ENCODE data around the gene SMOC2.

Gene SMOC2, protein sequence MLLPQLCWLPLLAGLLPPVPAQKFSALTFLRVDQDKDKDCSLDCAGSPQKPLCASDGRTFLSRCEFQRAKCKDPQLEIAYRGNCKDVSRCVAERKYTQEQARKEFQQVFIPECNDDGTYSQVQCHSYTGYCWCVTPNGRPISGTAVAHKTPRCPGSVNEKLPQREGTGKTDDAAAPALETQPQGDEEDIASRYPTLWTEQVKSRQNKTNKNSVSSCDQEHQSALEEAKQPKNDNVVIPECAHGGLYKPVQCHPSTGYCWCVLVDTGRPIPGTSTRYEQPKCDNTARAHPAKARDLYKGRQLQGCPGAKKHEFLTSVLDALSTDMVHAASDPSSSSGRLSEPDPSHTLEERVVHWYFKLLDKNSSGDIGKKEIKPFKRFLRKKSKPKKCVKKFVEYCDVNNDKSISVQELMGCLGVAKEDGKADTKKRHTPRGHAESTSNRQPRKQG

DNA sequence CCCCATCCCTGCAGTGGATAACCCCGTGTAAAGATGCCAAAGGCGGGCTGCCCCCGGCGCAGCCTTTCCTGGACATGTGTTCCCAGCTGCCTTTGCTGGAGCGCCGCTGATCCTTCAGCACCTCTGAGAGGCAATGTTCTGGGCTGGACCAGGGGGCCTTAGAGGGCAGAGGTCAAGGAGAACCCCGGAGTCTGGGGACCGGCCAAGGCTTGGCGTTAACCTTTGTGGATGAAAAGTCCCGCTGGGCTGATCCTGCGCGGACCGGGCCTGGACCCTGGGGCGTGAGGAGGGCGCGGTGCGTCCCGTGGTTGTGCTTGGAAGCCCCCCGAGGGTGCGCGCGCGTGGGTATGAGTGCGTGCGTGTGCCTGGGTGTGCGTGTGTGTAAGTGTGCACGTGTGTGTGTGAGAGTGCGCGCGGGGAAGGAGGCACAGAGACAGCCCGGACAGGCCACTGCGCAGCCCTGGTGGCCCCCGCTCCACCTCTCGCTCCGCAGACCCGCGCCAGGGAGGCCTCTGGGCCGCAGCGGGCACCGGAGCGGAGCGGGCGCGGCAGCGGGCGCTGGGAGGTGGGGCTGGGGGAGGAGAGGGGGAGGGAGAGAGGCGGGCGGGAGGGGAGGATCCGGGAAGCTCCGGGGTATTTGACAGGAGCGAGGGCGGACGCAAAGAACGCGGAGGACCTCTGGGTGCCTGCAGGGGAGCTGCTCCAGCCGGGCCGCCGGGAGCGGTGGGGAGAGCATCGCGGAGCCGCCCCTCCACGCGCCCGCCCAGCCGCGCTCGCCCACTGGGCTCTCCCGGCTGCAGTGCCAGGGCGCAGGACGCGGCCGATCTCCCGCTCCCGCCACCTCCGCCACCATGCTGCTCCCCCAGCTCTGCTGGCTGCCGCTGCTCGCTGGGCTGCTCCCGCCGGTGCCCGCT is at the start of gene SMOC2:
Gene SMOC2, plus strand, starts transcription at position 665 of the 914 bp plus-strand sequence. Its CDS starts 187 bp downstream, at position 852.
- no peak for FAIRE-seq
- DNase-seq (ENCODE audit: insufficient read length, low spot score), result no peak

DNA sequence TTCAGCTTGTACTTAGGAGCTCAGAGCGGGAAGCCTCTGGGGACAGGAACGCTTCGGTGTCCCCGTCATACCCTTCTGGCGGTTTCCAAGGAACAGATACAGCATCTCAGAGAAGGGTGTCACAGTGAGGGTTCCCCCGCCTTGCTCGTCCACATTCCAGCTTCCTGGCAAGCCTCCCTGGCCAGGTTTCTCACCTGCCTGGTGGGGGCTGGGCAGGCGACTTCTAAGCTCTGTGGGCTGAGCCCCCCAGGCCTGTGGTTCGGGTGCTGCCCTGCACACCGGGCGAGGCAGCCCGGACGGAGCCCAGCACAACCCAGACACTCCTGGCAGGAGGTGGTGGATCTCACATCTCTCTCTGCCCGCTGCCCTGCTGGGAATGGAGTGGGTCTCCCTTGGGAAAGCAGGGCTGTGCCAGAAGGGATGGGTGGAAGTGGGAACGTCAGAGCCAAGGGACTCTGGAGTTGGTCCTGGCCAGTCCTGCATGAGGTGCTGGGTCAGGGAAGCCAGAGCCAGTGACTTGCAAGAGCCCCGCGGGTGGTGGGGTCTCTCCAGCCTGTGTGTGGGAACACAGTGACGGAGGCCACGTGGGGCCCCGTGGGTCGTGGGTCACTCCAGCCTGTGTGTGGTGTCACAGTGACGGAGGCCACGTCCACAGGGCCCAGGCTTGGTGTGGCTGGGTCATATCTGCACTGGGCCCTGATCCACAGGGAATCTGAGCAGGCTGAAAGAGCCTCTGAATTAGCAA is 47.7 kb upstream of the SMOC2 start:
- no peak for FAIRE-seq

DNA sequence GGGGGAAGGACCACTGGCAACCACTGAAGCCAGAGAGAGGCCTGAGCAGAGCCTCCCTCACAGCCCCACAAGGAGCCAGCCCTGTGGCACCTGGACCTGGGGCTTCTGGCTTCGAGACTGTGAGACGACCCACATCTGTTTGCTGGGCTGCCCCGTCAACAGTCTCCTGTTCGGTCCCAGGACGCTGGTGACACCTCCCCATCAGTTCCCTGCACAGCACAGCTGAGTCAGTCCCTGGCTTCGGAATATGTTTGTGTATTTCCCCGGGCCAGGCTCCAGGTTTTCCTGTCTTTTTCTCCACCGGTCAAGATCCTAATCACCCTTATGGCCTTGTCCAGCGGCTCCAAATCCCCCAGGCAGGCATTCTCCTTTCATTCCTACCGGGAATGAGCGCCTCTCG is 46.4 kb upstream of the SMOC2 start:
- DNase-seq (ENCODE audit: insufficient read length, low spot score) (no peak), FAIRE-seq (no peak)

More for the DNA sequence above, 47.7 kb upstream of the SMOC2 start:
- DNase-seq (ENCODE audit: insufficient read length, low spot score), result no peak

DNA sequence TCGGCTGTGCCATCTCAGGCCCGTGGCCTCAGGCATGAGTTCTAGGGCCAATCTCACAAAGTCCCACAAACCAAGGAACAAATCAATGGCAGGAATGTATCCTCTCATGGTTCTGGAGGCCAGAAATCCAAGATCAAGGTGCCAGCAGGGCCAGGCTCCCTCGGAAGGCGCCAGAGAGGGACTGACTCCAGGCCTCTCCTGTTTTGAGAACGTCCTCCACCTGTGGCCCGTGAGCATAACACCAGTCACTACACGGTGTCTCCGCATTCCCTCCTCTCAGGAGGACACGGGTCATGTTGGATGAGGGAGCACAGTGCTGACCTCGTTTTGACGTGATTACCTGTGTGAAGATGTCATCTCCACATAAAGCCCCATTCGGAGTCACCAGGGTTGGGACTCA is 45.0 kb upstream of the SMOC2 start:
- no peak for FAIRE-seq
- no peak for DNase-seq (ENCODE audit: insufficient read length, low spot score)

DNA sequence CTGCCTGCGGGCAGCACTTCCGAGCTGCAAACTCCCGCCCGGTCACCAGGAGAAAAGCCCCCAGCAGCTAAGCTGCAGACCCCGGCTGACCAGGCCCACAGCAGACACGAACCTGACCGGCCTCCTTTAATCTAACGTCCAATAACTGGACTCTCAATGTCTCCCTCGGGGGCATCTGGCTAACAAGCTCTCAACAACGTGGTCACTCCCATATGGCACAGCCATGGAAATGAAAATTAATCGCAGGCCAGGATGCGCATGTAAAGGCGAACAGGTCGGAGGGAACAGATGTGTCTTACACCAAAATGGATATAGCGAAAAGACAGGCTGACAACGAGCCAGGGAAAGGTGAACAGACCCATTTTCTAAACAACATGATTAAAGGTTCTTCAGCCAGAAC is 44.4 kb upstream of the SMOC2 start:
- DNase-seq (ENCODE audit: insufficient read length, low spot score) (no peak), FAIRE-seq (no peak)

DNA sequence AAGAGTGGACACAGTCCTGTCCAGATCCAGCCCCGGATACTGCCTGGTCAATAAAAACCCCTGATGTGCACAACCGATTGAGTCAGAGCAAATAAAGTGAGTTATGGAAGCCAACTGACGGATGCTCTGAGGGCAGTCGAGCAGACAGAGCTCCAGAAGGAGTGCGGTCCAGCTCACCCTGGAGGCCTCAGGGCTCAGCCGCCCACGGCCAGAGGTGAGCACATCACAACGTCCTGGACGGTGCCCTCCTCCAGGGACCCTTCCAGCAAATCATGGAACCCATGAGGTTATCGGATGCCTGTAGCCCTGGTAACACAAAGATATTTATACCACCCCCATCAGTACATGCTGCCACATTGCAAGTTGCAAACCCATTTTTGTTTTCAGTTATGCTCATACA is 44.0 kb upstream of the SMOC2 start:
- no peak for DNase-seq (ENCODE audit: insufficient read length, low spot score)
- no peak for FAIRE-seq

DNA sequence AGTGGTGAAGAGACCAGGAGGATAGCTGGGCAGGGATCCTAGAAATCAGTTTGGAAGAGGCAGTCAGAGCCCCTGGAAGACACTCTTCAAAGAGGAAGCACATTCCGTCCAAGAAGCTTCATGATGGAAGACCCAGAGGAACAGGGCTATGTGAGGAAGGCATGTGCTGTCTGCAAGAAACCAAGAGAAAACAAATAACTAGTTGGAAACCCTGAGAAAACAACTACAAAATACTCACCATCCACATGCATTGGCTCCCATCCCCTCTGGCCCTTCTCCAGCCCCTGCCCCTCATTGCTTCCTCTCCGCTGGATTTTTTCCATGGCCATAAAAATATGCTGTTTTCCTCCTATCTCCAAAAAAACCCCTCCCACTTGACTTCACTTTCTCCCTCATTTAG is 40.9 kb upstream of the SMOC2 start:
- FAIRE-seq (no peak), DNase-seq (ENCODE audit: insufficient read length, low spot score) (no peak)

DNA sequence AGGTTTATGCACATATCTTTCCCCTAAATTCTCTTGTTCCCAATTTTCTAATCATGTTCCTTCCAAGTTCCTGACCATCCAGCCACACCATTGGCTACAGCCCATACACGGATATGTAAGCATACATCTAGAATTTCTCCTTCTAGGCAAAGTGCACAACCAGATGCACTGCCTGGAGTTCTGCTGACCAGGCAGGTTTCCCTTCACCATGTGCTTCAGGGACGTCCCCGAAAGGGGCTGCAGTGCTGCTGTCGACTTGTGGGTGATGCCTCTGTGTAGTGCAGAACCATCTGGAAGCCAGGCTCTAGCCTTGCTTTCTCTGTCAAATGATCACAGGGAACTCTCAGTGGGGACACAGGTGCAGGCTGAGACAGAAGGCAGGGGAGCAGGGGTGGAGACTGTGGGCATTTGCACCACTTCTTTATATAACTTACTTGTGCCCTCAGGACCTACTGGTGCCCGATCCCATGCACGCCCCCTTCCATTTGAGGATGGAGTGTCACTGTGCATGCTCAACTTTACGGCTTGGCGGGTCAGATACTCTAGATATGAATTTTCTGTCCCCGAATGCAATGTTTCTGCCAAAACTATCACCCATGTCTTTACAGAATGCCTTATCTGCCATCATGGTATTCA is 37.5 kb upstream of the SMOC2 start:
- no peak for DNase-seq (ENCODE audit: insufficient read length, low spot score)
- no peak for FAIRE-seq

DNA sequence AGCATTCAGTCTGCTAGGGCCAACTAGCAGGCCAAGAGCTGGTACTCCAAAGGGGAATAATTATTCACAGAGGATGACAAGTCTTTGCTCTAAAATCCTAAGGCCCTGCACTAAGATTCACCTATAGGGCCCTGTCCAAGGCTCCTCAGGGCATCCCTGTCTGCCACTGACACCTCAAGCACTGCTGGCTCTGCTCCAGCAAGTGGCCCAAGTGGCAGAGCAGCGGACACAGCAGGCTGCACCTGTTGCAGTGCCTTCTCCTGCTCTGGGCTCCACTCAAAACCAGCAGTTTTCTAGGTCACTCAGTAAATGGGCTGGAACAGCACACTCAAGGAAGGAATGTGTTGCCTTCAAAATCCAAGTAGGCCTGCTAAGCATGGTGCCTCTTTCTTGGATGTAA is 36.4 kb upstream of the SMOC2 start:
- FAIRE-seq (no peak), DNase-seq (ENCODE audit: insufficient read length, low spot score) (no peak)

DNA sequence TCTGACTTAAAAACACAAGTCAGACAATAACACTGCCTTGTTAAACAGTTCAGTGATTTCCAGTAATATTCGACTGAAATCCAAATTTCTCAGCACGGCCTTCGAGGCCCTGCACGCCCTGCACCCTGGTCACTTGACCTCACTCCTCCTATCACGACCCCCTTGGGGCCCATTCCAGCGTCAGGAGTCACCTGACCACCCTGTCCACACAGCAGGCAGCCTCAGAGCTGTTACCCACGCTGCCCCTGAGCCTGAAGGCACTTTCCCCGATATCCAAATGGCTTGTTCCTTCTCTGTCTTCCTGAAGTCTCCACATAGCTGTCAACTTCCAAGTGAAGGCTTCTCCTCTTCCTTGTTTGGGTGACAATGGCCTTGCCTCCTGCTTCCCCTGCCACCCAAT is 33.1 kb upstream of the SMOC2 start:
- FAIRE-seq (no peak), DNase-seq (ENCODE audit: insufficient read length, low spot score) (no peak)

DNA sequence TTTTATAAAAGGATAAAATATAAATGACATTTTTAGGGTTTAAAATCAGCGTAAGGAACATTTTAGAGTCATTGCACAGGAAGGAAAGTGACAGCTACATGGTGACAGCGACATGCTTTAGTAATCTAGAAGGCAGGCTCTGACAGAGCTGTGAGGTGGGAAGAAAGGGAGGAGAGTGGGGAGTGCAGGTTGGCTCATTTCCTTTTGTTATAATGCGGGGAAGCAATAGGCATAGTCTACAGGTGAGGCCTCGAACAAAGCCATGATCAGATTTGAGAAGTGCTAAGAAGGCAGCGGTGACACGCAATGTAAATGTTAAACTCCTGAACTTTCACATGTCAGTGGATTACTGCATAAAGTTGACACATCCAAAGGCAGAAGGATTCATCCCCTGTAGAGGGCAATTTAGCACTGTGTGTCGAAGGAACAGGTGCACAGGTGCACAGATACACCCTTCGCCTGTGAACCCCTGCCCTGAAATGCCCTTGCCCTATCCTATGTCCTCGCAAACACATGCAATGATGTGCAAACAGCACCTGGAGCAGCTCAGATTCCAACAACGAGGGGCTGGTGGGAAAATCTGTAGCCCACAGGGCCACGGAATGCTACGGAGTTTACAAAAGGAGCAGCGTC is 32.4 kb upstream of the SMOC2 start:
- FAIRE-seq, result no peak
- DNase-seq (ENCODE audit: insufficient read length, low spot score), result no peak

DNA sequence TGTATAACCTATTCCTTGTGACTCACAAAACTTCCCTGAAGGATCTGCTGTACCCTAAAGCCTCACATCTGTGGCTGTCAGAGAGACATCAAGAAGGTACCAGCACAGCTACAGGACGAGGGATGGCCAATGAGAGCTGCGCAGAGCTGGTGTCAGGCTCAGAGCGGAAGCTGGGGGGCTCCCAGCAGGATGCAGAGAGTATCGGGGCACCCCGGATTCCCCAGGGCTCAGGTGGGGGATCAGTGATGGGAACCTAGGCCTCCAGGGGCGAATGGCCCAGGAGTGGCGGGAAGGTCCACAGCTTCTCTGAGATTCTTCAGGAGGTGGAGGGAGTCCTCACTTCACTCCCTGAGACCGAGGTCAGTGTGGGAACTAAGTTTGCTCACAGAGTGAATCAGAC is 30.9 kb upstream of the SMOC2 start:
- DNase-seq (ENCODE audit: insufficient read length, low spot score), result no peak
- FAIRE-seq, result no peak

DNA sequence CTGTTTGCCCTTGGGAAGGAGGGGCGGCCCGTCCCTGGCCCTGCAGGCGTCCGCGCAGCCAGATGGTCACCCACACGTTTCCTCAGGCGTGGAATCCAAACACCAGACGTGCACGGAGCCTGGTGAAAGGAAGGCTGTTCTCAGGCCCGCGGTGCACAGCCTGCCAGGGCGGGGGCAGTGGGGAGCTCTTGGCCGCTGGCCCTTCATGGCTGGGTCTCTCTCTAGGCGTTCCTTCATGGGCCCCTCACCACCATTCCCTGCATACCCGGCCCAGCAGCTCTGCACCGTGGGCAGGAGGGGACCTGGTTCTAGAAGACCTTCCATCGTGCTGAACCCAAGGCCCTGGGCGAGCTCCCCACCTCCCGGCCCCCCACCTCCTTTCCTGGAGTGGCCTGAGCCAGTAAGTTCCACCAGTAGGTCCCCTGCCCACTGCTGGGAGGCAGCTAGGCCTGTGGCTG is 30.4 kb upstream of the SMOC2 start:
- FAIRE-seq, result no peak
- DNase-seq (ENCODE audit: insufficient read length, low spot score), result no peak

DNA sequence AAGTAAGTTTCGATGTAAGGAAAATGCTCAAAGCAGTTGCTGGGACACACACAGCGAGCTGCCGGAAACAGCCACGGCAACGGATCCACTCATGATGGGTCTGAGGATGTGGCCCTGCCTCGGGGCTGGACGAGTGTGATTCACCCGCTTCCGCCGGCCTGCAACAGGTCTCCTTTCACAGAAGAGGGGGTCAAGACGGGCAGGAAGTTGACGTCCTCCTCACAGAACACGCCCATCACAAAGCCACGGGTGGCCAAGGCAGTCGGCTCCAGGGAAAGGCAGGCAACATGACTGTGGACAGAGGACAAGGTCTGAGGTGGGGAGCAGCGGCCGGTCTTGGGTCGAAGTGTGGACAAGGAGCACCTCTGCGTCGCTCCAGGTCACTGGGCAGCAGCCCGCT is 29.9 kb upstream of the SMOC2 start:
- no peak for FAIRE-seq

DNA sequence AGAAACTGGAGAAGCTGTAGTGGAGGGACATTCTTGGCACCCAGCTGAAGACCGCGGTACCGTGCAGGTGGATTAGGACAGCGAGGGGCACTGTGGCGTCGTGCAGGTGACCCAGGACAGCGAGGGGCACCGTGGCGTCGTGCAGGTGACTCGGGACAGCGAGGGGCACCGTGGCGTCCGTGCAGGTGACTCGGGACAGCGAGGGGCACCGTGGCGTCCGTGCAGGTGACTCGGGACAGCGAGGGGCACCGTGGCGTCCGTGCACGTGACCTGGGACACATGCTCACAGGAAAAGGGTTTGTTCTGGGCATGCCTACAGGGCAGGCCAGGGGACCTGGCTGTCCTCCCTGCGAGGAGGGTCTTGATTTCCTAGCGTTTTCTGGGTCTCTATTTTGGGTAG is 29.2 kb upstream of the SMOC2 start:
- FAIRE-seq, result no peak

More for the DNA sequence above, 29.9 kb upstream of the SMOC2 start:
- DNase-seq (ENCODE audit: insufficient read length, low spot score), result no peak

DNA sequence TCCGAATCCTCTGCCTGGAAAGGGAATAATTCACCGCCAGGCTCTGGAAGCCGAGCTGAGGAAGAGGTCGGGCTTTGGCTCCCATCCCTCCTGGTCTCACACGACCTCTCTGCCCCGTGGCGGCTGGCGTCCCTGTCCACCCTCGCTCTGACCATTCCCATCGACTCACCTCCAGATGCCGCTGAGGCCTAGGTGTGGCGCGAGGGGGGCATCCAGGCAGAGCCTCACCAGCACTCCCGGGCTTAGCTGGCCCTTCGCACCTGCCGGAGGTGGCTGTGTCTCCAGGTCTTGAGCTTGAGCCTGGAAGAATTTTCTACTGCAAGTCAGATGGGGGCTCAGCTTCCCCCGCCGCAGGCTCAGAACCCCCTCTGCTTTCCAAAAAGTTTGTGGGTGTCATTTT is 28.5 kb upstream of the SMOC2 start:
- FAIRE-seq (no peak), DNase-seq (ENCODE audit: insufficient read length, low spot score) (no peak)

More for the DNA sequence above, 29.2 kb upstream of the SMOC2 start:
- no peak for DNase-seq (ENCODE audit: insufficient read length, low spot score)

DNA sequence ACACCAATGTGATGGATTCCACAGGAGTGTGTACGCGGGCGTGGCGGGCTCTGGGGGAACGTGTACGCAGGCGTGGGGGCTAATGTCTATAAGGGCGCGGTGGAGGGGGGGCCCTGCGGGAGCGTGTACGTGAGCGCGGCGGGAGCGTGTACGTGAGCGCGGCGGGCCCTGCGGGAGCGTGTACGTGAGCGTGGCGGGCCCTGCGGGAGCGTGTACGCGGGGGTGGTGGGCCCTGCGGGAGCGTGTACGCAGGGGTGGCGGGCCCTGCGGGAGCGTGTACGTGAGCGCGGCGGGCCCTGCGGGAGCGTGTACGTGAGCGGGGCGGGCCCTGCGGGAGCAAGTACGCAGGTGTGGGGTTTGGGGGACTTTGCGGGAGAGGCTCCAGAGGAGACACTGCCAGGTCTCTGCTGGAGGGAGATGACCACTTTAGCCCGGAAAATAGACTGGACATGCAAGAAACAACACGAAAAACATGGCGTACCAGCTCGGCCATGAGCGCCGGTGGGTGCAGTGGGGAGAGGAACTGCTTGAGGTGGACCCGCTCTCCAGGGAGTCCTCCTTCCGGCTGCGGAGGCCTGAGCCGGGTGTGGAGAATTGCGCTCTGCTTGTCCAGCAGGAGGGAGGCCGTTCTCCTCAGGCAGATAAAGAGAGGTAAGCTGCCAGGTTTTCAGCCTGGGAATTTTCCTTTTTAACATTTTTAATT is 27.8 kb upstream of the SMOC2 start:
- FAIRE-seq, result no peak
- no peak for DNase-seq (ENCODE audit: insufficient read length, low spot score)

DNA sequence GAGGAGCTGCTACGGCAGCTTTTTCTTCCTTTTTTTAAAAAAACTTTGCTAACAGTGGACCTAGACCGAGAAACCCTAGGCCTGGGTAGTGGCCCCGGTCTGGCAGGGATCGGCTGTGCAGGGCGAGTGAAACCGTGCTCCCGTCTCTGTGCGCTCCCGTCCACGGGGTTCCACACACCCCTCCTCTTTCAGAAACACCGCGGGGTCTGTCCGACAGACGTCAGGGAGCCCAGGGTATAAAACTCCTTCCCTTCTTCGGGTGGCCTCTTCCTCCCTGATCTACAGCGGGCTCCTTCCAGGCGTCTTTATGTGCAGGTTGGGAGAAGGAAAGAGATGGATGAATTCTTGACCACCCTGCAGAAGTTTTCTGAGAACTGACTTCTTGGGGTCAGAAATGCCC is 27.1 kb upstream of the SMOC2 start:
- DNase-seq (ENCODE audit: insufficient read length, low spot score) (no peak), FAIRE-seq (no peak)

DNA sequence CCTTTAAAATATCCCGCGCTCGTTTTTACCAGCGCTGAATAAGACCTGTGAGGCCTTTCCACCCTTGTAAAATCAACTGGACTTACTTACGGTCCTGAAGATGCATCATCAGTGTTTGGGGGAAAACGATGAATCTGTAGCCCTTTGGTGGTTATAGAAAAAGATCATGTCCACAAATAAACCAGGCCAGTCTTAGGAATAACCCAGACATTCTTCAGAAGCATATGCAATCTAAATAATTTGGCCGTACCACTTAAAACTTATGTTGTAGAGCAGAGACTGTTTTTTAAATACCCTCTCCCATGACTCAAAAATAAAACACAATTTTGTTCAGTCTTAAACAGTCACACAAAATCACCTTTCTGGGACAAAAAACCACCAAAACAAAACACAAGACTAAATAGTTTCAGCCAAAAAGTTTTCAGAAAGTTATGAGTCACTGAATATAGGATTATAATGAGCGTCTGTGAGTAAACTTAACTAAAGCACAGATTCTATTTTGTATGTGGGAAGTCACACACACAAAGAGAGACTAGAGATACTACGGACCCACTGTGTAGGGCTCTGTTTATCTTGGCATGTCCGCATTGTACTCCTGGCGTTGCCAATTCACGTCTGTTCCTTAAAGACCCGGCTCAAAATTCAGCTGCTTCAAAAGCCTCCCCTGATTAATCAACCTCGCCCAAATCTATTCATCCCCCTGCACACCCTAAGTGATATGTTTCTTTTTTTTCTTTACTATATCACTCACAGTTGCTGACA is 26.5 kb upstream of the SMOC2 start:
- FAIRE-seq (no peak), DNase-seq (ENCODE audit: insufficient read length, low spot score) (no peak)

Measured in GM19239 (cell line).